Measurements from ENCODE around the gene BCL2L15. TPM values are rescaled to one million over a fixed set of nuclear protein-coding genes. Genes with fewer than 3 reads are reported as not detected.

The BCL2L15 gene
- 1 to 10 TPM; 1.1 to 1.3 TPM for total RNA-seq

GRCh38 chr1:113887402-113888175 lies at the start of gene BCL2L15:
TSS of gene BCL2L15 (minus strand) at chr1:113887581. CDS start at chr1:113887375, 206 bp downstream.
- Mint-ChIP-seq H3K36me3 (peaks cover 0 to 5% of the 10 kb centered on the region in 2 donors), H3K27ac (peak within 1 kb of the TSS in 1 of 2 donors; percentile 10), H3K9me3 (no peaks in the 10 kb centered on the region)
- ATAC-seq (no peak), DNase-seq (ENCODE audit: low spot score in 2 of 2) (no peak)

GRCh38 chr1:113937146-113937545 lies 49.8 kb upstream of the BCL2L15 start:
- Mint-ChIP-seq H3K9me3 (no peaks in the 10 kb centered on the region), H3K27ac (peak overlapping the region; percentile 7 to 29), H3K36me3 (peaks cover 5 to 14% of the 10 kb centered on the region in 2 donors)
- ATAC-seq (no peak), DNase-seq (ENCODE audit: low spot score in 2 of 2) (no peak)

DNA sequence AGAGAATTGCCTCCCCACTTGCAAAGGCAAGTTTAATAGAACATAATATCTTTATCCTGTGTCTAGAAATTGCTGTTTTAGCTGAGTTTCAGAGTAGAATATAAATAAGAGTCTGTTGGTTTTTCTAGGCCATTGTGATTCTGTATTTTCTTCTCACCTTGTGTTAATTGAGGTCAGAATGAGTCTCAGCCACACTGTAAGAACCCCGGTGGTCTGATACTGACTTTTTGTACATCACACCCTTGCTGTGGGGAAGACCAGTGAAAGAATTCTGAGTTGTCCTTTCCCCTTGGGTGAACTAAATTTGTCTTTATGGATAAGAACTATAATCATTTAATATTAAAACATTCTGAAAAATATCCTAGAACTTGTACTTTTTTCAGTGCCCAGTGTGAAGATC lies 48.6 kb upstream of the BCL2L15 start:
- H3K36me3 Mint-ChIP-seq, result peaks cover 5 to 14% of the 10 kb centered on the region in 2 donors
- no peak for ATAC-seq

GRCh38 chr1:113935176-113935575 lies 47.8 kb upstream of the BCL2L15 start:
- no peak for DNase-seq (ENCODE audit: low spot score in 2 of 2)
- H3K36me3 Mint-ChIP-seq, result peaks cover 4 to 8% of the 10 kb centered on the region in 2 donors
- no peak for ATAC-seq
- no peaks in the 10 kb centered on the region for H3K9me3 Mint-ChIP-seq
- no peak overlapping the region for H3K27ac Mint-ChIP-seq

More for the DNA sequence above, 48.6 kb upstream of the BCL2L15 start:
- DNase-seq (ENCODE audit: low spot score in 2 of 2), result no peak
- H3K9me3 Mint-ChIP-seq, result no peaks in the 10 kb centered on the region
- H3K27ac Mint-ChIP-seq, result no peak overlapping the region

- Mint-ChIP-seq H3K36me3 (peaks cover 5 to 7% of the 10 kb centered on the region in 2 donors), H3K9me3 (no peaks in the 10 kb centered on the region), H3K27ac (peak overlapping the region; percentile 84 to 99)
- no peak for ATAC-seq
- no peak for DNase-seq (ENCODE audit: low spot score in 2 of 2)
These were observed 47.2 kb upstream of the BCL2L15 start for GRCh38 chr1:113934511-113935055.

DNA sequence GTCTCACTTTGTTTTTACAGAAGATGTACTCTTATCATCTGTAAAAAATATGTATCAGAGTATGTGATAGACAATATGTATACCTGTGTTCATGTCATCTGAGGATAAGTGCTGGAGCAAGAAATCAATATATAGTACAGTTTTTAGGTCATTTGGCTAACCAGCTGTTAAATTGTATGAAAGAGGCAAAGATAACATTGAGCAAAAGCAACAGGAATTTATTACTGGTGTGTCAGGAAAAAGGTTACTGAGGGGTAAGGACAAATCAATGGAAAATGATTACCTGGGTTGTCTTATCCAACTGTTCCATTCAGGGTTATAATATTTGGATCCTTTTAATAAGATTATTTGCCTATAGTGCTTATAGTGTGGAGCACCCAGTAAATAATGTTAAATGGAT lies 46.6 kb upstream of the BCL2L15 start:
- H3K27ac Mint-ChIP-seq, result peak overlapping the region; percentile 84 to 99
- no peak for DNase-seq (ENCODE audit: low spot score in 2 of 2)
- no peaks in the 10 kb centered on the region for H3K9me3 Mint-ChIP-seq
- no peak for ATAC-seq
- H3K36me3 Mint-ChIP-seq, result peaks cover 5 to 7% of the 10 kb centered on the region in 2 donors

DNA sequence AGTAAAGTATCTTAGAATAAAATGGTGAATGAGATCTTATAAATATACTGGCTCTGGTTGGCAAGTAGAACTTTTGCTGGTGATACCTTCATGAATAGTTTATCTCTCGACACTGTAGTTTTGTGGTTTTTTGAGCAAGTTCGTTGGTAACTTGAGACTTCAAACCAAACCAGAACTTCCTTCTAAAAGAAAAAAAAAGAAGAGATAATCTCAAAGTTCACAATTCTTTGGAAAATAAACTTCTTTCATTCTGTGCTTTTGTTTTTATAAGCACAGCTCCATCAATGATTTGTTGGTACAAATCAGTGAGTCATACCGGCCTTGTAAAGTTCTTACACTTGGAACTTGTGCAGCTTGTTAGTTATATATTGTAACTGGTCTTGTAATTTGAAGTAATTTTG lies 44.1 kb upstream of the BCL2L15 start:
- peaks cover 0 to 5% of the 10 kb centered on the region in 2 donors for H3K36me3 Mint-ChIP-seq
- H3K9me3 Mint-ChIP-seq, result no peaks in the 10 kb centered on the region
- peak overlapping the region; percentile 99 to 100 for H3K27ac Mint-ChIP-seq
- DNase-seq (ENCODE audit: low spot score in 2 of 2) (no peak), ATAC-seq (no peak)

- H3K9me3 Mint-ChIP-seq, result no peaks in the 10 kb centered on the region
- H3K36me3 Mint-ChIP-seq, result peaks cover 0 to 5% of the 10 kb centered on the region in 2 donors
- ATAC-seq (peak; percentile 70 to 74), DNase-seq (ENCODE audit: low spot score in 2 of 2) (peak; percentile 68 to 89)
- peak overlapping the region; percentile 99 to 100 for H3K27ac Mint-ChIP-seq
These were observed 43.2 kb upstream of the BCL2L15 start for GRCh38 chr1:113930499-113931161.

GRCh38 chr1:113929750-113930498 lies 42.5 kb upstream of the BCL2L15 start:
- Mint-ChIP-seq H3K9me3 (no peaks in the 10 kb centered on the region), H3K36me3 (peaks cover 0 to 5% of the 10 kb centered on the region in 2 donors), H3K27ac (peak overlapping the region; percentile 99 to 100)
- DNase-seq (ENCODE audit: low spot score in 2 of 2) (peak; percentile 64 to 87), ATAC-seq (peak; percentile 47 to 52)

GRCh38 chr1:113928941-113929749 lies 41.8 kb upstream of the BCL2L15 start, which contains the start of gene HIPK1:
TSS of gene HIPK1 (plus strand) at chr1:113929324.
- Mint-ChIP-seq H3K27ac (peak within 1 kb of the TSS; percentile 99 to 100), H3K9me3 (no peaks in the 10 kb centered on the region), H3K36me3 (peaks cover 0 to 5% of the 10 kb centered on the region in 2 donors)
- DNase-seq (ENCODE audit: low spot score in 2 of 2), result peak; percentile 87 to 94
- ATAC-seq, result peak; percentile 50 to 76

- H3K27ac Mint-ChIP-seq, result peak overlapping the region; percentile 97 to 99
- H3K9me3 Mint-ChIP-seq, result no peaks in the 10 kb centered on the region
- peaks cover 0 to 5% of the 10 kb centered on the region in 2 donors for H3K36me3 Mint-ChIP-seq
- ATAC-seq (peak in 1 of 2 donors; percentile 25), DNase-seq (ENCODE audit: low spot score in 2 of 2) (no peak)
These were observed 41.0 kb upstream of the BCL2L15 start for GRCh38 chr1:113928187-113928930.

DNA sequence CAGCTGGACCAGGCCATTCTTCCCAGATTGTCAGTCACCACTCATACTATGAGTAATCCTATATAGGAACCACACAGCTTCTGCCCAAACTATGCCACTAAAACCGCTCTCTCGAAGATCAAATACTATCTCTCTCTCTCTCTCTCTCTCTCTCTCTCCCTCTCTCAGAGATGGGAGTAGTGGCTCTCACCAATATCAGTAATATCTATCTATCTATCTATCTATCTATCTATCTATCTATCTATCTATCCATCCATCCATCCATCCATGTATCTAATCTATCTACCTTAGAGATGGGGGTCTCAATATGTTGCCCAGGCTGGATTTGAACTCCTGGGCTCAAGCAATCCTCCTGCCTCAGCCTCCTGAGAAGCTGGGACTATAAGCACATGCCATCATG lies 37.1 kb upstream of the BCL2L15 start:
- H3K36me3 Mint-ChIP-seq, result no peaks in the 10 kb centered on the region
- no peak overlapping the region for H3K27ac Mint-ChIP-seq
- no peak for ATAC-seq

GRCh38 chr1:113922957-113923356 lies 35.6 kb upstream of the BCL2L15 start:
- Mint-ChIP-seq H3K27ac (no peak overlapping the region), H3K36me3 (no peaks in the 10 kb centered on the region), H3K9me3 (no peaks in the 10 kb centered on the region)
- no peak for DNase-seq (ENCODE audit: low spot score in 2 of 2)
- no peak for ATAC-seq

More for the DNA sequence above, 37.1 kb upstream of the BCL2L15 start:
- no peak for DNase-seq (ENCODE audit: low spot score in 2 of 2)
- H3K9me3 Mint-ChIP-seq, result no peaks in the 10 kb centered on the region

GRCh38 chr1:113918243-113918642 lies 30.9 kb upstream of the BCL2L15 start:
- peak overlapping the region in 1 of 2 donors; percentile 34 for H3K27ac Mint-ChIP-seq
- DNase-seq (ENCODE audit: low spot score in 2 of 2) (no peak), ATAC-seq (peak; percentile 37 to 57)
- H3K36me3 Mint-ChIP-seq, result peaks cover 4 to 11% of the 10 kb centered on the region in 2 donors
- no peaks in the 10 kb centered on the region for H3K9me3 Mint-ChIP-seq

DNA sequence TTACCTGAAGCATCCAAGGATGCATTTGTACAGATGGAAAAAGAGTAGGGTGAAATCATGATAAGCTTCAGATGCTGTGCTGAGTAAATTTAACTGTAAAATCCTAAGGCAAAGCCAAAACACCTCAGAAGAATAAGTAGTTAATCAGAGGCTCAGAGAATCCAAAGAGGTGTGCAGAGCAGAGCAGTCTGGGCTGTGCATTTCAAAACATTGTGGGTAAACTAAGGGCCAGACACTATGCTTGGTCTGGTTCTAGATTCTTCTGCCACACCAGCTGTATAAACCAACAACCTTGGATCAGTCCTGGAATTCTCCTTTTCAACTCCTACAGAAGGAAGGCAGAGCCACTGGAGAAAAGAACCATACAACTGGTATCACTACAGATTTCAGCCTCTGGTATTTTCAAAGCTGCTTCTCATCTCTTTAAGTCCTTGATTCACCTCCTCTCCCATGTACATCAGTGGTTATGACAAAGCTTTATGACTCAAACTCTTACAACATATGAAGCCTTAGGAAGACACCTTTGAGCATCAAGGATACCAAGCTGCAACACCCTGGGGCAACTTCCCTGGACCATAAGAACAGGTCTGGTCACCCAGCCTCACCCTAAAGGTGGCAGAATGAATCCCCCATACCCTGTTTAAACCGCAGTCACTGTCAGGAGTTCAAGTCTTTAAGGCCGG lies 30.2 kb upstream of the BCL2L15 start:
- H3K36me3 Mint-ChIP-seq, result peaks cover 4 to 11% of the 10 kb centered on the region in 2 donors
- peak overlapping the region in 1 of 2 donors; percentile 34 for H3K27ac Mint-ChIP-seq
- DNase-seq (ENCODE audit: low spot score in 2 of 2) (no peak), ATAC-seq (peak; percentile 82 to 89)
- no peaks in the 10 kb centered on the region for H3K9me3 Mint-ChIP-seq
